Colonic mucosa (tissue), 4 donors: Measurements from ENCODE around the gene ATP9B. TPM values are rescaled to one million over a fixed set of nuclear protein-coding genes. Genes with fewer than 3 reads are reported as not detected.
"Not testable (repeated sequence)": the region's sequence is repeated elsewhere in the genome, so short reads cannot be mapped to it uniquely, and the experiment has no call there.

Experiments
- DNase-seq: peaks from one replicate; pipeline ENCODE4 v3.0.0-alpha.2; 2020
- H3K27ac ChIP-seq: fragments of 200-600 bp; one replicate; pipeline ENCODE4 v1.8.0; 2021
- H3K27me3 ChIP-seq: fragments of 200-600 bp; one replicate; pipeline ENCODE4 v1.8.0; 2021
- H3K36me3 ChIP-seq: fragments of 200-600 bp; one replicate; pipeline ENCODE4 v1.8.0; 2021
- H3K4me1 ChIP-seq: fragments of 200-600 bp; one replicate; pipeline ENCODE4 v1.8.0; 2021; ENCODE audit warnings: mild to moderate bottlenecking
- H3K4me3 ChIP-seq: fragments of 200-600 bp; one replicate; pipeline ENCODE4 v1.8.0; 2021
- H3K9ac ChIP-seq, 2 donors: one replicate each; pipeline ENCODE4 v1.7.0; 2013; ENCODE audit warnings: control low read depth in 2 of 2, low read depth in 2 of 2, low read length in 2 of 2
- H3K9me3 ChIP-seq: fragments of 200-600 bp; one replicate; pipeline ENCODE4 v1.8.0; 2021
- CTCF ChIP-seq: fragments of 200-600 bp; IDR thresholded peaks from one replicate; pipeline ENCODE4 v1.8.0; 2022; ENCODE audit warnings: antibody characterized with exemption, mild to moderate bottlenecking
- intact Hi-C: fragments of 100-400 bp; cut with DNase I; formaldehyde crosslinking; loops from one replicate; pipeline ENCODE4 v1.14.1; 2022
- total RNA-seq, 2 donors: library from RNA; stranded (reverse); fragmentation: NEBNext Ultra II Directional in 1 of 2; extraction: Animal tissue kit (Norgen Biotek cat#: 25700) in 1 of 2; gene quantifications; one replicate each; pipeline ENCODE4 v1.2.1, GENCODE V29; 2021
- donor health status: healthy.
- donor health status: DM: no; HTN: no; CAD: no.
- donor health status: DM: no; HTN: no; CAD: no.

The ATP9B gene
- total RNA-seq, 2 donors from 2014 or later = 20.4 to 30.3 TPM

GRCh38 chr18:79258447-79258846, 189.3 kb downstream of the ATP9B start:
- H3K27ac ChIP-seq = no peak overlapping the region
- intact Hi-C loops = loop anchor here (10.0 kb wide), 1 partner anchor 384 kb away; no protein-coding TSS in a partner anchor
- H3K4me3 ChIP-seq = no peak overlapping the region
- H3K36me3 ChIP-seq = no peaks in the 10 kb centered on the region
- DNase-seq = no peak
- TF ChIP-seq CTCF = no peak
- H3K9me3 ChIP-seq = no peaks in the 10 kb centered on the region
- H3K27me3 ChIP-seq = no peaks in the 10 kb centered on the region
- no peak overlapping the region for H3K9ac ChIP-seq
- H3K4me1 ChIP-seq = no peaks in the 10 kb centered on the region

DNA sequence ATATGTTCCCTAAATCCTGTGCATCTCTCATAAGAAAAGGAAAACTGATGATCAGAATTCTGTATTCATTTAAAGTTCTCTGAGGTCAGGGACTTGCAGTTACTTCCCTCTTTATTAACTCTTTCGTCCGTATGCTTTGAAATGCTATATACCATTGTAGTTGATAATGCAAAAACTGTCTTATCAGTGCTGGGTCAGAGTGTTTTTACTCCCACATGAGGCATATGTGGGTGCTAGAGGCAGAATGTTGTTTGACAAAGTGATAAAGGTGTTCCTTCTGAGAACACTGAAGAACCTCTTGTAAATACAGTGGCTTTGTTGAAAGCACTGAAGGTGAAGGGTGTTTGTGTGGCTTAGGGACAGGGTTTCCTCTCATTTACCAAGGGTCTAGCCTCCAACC, 190.0 kb downstream of the ATP9B start:
- H3K4me1 ChIP-seq = no peaks in the 10 kb centered on the region
- no peak overlapping the region for H3K4me3 ChIP-seq
- no peaks in the 10 kb centered on the region for H3K36me3 ChIP-seq
- intact Hi-C loops = loop anchor here (10.0 kb wide), 1 partner anchor 384 kb away; no protein-coding TSS in a partner anchor
- H3K9ac ChIP-seq = no peak overlapping the region
- H3K27me3 ChIP-seq = no peaks in the 10 kb centered on the region
- no peaks in the 10 kb centered on the region for H3K9me3 ChIP-seq
- no peak for DNase-seq
- TF ChIP-seq CTCF = no peak
- no peak overlapping the region for H3K27ac ChIP-seq

- no peak overlapping the region for H3K27ac ChIP-seq
- intact Hi-C loops = no loop called here
- H3K36me3 ChIP-seq = no peaks in the 10 kb centered on the region
- no peaks in the 10 kb centered on the region for H3K27me3 ChIP-seq
- H3K9ac ChIP-seq = no peak overlapping the region
- DNase-seq = no peak
- H3K9me3 ChIP-seq = no peaks in the 10 kb centered on the region
- no peaks in the 10 kb centered on the region for H3K4me1 ChIP-seq
- no peak for TF ChIP-seq CTCF
- no peak overlapping the region for H3K4me3 ChIP-seq
Observed at GRCh38 chr18:79260023-79260422, 190.8 kb downstream of the ATP9B start.

GRCh38 chr18:79260510-79260909, 191.3 kb downstream of the ATP9B start:
- Histone ChIP-seq H3K9me3 (no peaks in the 10 kb centered on the region), H3K36me3 (no peaks in the 10 kb centered on the region), H3K27ac (no peak overlapping the region), H3K4me1 (no peaks in the 10 kb centered on the region), H3K9ac (no peak overlapping the region), H3K4me3 (no peak overlapping the region), H3K27me3 (no peaks in the 10 kb centered on the region)
- intact Hi-C loops = no loop called here
- DNase-seq = no peak
- no peak for TF ChIP-seq CTCF

DNA sequence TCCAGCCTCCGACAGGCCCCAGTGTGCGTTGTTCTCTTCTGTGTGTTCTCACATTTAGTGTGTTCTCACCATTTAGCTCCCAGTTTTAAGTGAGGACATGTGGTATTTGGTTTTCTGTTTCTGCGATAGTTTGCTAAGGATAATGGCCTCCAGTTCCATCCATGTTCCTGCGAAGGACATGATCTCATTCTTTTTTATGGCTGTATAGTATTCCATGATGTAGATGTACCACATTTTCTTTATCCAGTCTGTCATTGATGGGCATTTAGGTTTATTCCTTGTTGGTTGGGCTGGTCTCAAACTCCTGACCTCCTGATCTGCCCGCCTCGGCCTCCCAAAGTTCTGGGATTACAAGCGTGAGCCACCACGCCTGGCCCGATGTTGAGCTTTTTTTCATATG, 195.9 kb downstream of the ATP9B start:
- intact Hi-C loops, H3K27ac ChIP-seq, DNase-seq, H3K9ac ChIP-seq, H3K27me3 ChIP-seq, H3K4me1 ChIP-seq, H3K36me3 ChIP-seq, H3K9me3 ChIP-seq, H3K4me3 ChIP-seq: not testable (repeated sequence)

DNA sequence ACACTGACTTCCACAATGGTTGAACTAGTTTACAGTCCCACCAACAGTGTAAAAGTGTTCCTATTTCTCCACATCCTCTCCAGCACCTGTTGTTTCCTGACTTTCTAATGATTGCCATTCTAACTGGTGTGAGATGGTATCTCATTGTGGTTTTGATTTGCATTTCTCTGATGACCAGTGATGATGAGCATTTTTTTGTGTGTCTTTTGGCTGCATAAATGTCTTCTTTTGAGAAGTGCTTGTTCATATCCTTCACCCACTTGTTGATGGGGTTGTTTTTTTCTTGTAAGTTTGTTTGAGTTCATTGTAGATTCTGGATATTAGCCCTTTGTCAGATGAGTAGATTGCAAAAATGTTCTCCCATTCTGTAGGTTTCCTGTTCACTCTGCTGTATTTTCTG, 202.6 kb downstream of the ATP9B start:
- DNase-seq, H3K9ac ChIP-seq, H3K27me3 ChIP-seq, intact Hi-C loops, H3K4me1 ChIP-seq, H3K27ac ChIP-seq, H3K4me3 ChIP-seq, H3K36me3 ChIP-seq, H3K9me3 ChIP-seq: not testable (repeated sequence)

- DNase-seq = no peak
- Histone ChIP-seq H3K27me3 (no peaks in the 10 kb centered on the region), H3K4me1 (no peaks in the 10 kb centered on the region), H3K9me3 (no peaks in the 10 kb centered on the region), H3K9ac (no peak overlapping the region), H3K4me3 (no peak overlapping the region), H3K27ac (no peak overlapping the region), H3K36me3 (no peaks in the 10 kb centered on the region)
- intact Hi-C loops = no loop called here
- no peak for TF ChIP-seq CTCF
Observed at GRCh38 chr18:79272916-79273315, 203.7 kb downstream of the ATP9B start.
